A549 (cell line): ENCODE results near the gene COL8A1. TPM values are rescaled to one million over a fixed set of nuclear protein-coding genes. Genes with fewer than 3 reads are reported as not detected.

Experiments
- ATAC-seq, 2 experiments: fragments of 200-7000 bp in 1 of 2; fragments of >200 bp in 1 of 2; cut with Nextera tagmentation in 1 of 2; cut with Tn5 transposase in 1 of 2; 3 replicates each; pipeline versions ENCODE4 v1.8.0 to v1.9.1; 2018 to 2020; ENCODE audit warnings: mild to moderate bottlenecking in 1 of 2, moderate library complexity in 1 of 2
- CTCF ChIA-PET: fragments of 300-600 bp; sonication (Branson Sonifier 250); formaldehyde crosslinking; extraction: SDS; loops from one replicate; lab custom pipeline; 2021; ENCODE audit warnings: antibody characterized with exemption, inconsistent platforms; lab: Yijun Ruan, JAX
- POLR2A ChIA-PET: fragments of 350-600 bp; formaldehyde crosslinking; extraction: SDS; loops from one replicate; lab custom pipeline; 2021; ENCODE audit warnings: antibody characterized with exemption, inconsistent platforms; lab: Yijun Ruan, JAX
- DNase-seq, 2 experiments: peaks; one replicate each; pipeline versions ENCODE4 v3.0.0 to v3.0.0-alpha.2; 2011 to 2016; ENCODE audit warnings: low read depth in 1 of 2, low spot score in 1 of 2
- FAIRE-seq: peaks from 2 replicates; lab custom pipeline; 2011; peaks lifted over from hg19 to GRCh38; lab: Jason Lieb, UNC
- H3K27ac ChIP-seq, 2 experiments: fragments of >200 bp; sonication (Bioruptor Twin); formaldehyde crosslinking; 3 replicates each; pipeline ENCODE4 v1.5.1; 2016 to 2017
- H3K4me1 ChIP-seq: fragments of >200 bp; sonication (Bioruptor Twin); formaldehyde crosslinking; 3 replicates; pipeline ENCODE4 v1.6.1; 2016
- H3K4me2 ChIP-seq: fragments of >200 bp; sonication (Bioruptor Twin); formaldehyde crosslinking; 3 replicates; pipeline ENCODE4 v1.6.1; 2016
- H3K4me3 ChIP-seq: fragments of >200 bp; sonication (Bioruptor Twin); formaldehyde crosslinking; 3 replicates; pipeline ENCODE4 v1.5.1; 2016
- H3K9me3 ChIP-seq: fragments of >200 bp; sonication (Bioruptor Twin); formaldehyde crosslinking; 3 replicates; pipeline ENCODE4 v1.6.1; 2016
- ATOH8 ChIP-seq: fragments of 250-450 bp; sonication (Bioruptor Pico); IDR thresholded peaks from 2 replicates; pipeline ENCODE4 v1.5.0; 2020; ENCODE audit warnings: low read depth, mild to moderate bottlenecking, moderate library complexity
- BCL3 ChIP-seq: fragments of >200 bp; sonication (Bioruptor Twin); formaldehyde crosslinking; IDR thresholded peaks from 3 replicates; pipeline ENCODE4 v1.6.1; 2016
- CBX8 ChIP-seq: fragments of 200-600 bp; sonication (generic); IDR thresholded peaks from 2 replicates; pipeline ENCODE4 v1.6.1; 2016
- CEBPB ChIP-seq, 2 experiments: fragments of >200 bp in 1 of 2; sonication (Bioruptor Twin) in 1 of 2; formaldehyde crosslinking in 1 of 2; IDR thresholded peaks; 2 replicates each; pipeline ENCODE4 v1.6.1; 2012 to 2016
- CHD4 ChIP-seq: fragments of 200-600 bp; sonication (generic); IDR thresholded peaks from 2 replicates; pipeline ENCODE4 v1.6.1; 2016; ENCODE audit warnings: antibody characterized with exemption, mild to moderate bottlenecking, borderline replicate concordance
- EHF ChIP-seq: fragments of 250-450 bp; sonication (Bioruptor Pico); IDR thresholded peaks from 2 replicates; pipeline ENCODE4 v1.5.0; 2020; ENCODE audit warnings: mild to moderate bottlenecking
- EHMT2 ChIP-seq: fragments of 200-600 bp; sonication (generic); IDR thresholded peaks from 2 replicates; pipeline ENCODE4 v1.6.1; 2016; ENCODE audit warnings: antibody characterized with exemption, low read depth, mild to moderate bottlenecking, moderate library complexity
- EP300 ChIP-seq, 2 experiments: fragments of >200 bp; sonication (Bioruptor Twin); formaldehyde crosslinking; IDR thresholded peaks; 2 replicates in 1 of 2; 3 replicates in 1 of 2; pipeline ENCODE4 v1.6.1; 2016 to 2017
- FOSB ChIP-seq: fragments of 250-450 bp; sonication (Bioruptor Pico); IDR thresholded peaks from 2 replicates; pipeline ENCODE4 v1.5.0; 2020; ENCODE audit warnings: mild to moderate bottlenecking, moderate library complexity
- FOSL2 ChIP-seq, 2 experiments: fragments of 450-650 bp in 1 of 2; fragments of >200 bp in 1 of 2; sonication (Bioruptor Twin) in 1 of 2; formaldehyde crosslinking; IDR thresholded peaks; 2 replicates each; pipeline versions ENCODE4 v1.5.0 to v1.6.1; 2016 to 2020; ENCODE audit warnings: mild to moderate bottlenecking in 1 of 2, moderate library complexity in 1 of 2
- HEYL ChIP-seq: fragments of 250-450 bp; sonication (Bioruptor Pico); IDR thresholded peaks from 2 replicates; pipeline ENCODE4 v1.8.0; 2021; ENCODE audit warnings: mild to moderate bottlenecking, moderate library complexity
- JUNB ChIP-seq: fragments of >200 bp; sonication (Bioruptor Twin); formaldehyde crosslinking; IDR thresholded peaks from 2 replicates; pipeline ENCODE4 v1.6.1; 2016
- KDM1A ChIP-seq: fragments of 200-600 bp; sonication (generic); IDR thresholded peaks from 2 replicates; pipeline ENCODE4 v1.6.1; 2016; ENCODE audit warnings: low read depth, mild to moderate bottlenecking
- NFE2L2 ChIP-seq: fragments of 150-350 bp; conservative IDR thresholded peaks from 2 replicates; pipeline ENCODE4 v1.6.1; 2014; ENCODE audit warnings: low read length
- PHF8 ChIP-seq: fragments of 200-600 bp; sonication (generic); IDR thresholded peaks from 2 replicates; pipeline ENCODE4 v1.6.1; 2016; ENCODE audit warnings: low read depth, mild to moderate bottlenecking, antibody characterized with exemption, moderate library complexity, borderline replicate concordance
- RNF2 ChIP-seq: fragments of 200-600 bp; sonication (generic); IDR thresholded peaks from 2 replicates; pipeline ENCODE4 v1.6.1; 2016; ENCODE audit warnings: low read depth, mild to moderate bottlenecking, antibody characterized with exemption, moderate library complexity, borderline replicate concordance
- SREBF2 ChIP-seq: fragments of 450-650 bp; IDR thresholded peaks from 2 replicates; pipeline ENCODE4 v1.6.1; 2014; ENCODE audit warnings: mild to moderate bottlenecking, moderate library complexity
- TFCP2L1 ChIP-seq: fragments of 250-450 bp; sonication (Bioruptor Pico); IDR thresholded peaks from 2 replicates; pipeline ENCODE4 v1.5.0; 2021; ENCODE audit warnings: mild to moderate bottlenecking
- ZC3H11A ChIP-seq: fragments of 450-650 bp; IDR thresholded peaks from 2 replicates; pipeline ENCODE4 v1.6.1; 2014; ENCODE audit warnings: antibody characterized with exemption, mild to moderate bottlenecking
- ZNF302 ChIP-seq: fragments of 250-450 bp; sonication (Bioruptor Pico); IDR thresholded peaks from 2 replicates; pipeline ENCODE4 v1.9.0; 2021; ENCODE audit warnings: inconsistent platforms, mild to moderate bottlenecking, moderate library complexity
- WGBS: methylation state at CpG from one replicate; pipeline ENCODE4 v1.1.6; 2017; ENCODE audit errors: missing lambda C conversion rate; 5-methylcytosine and 5-hydroxymethylcytosine counted together
- polyA plus RNA-seq, 4 experiments: library from polyadenylated mRNA; depleted of rRNA in 3 of 4; stranded (reverse); fragments of >200 nt; fragmentation: RNase III in 1 of 4; extraction: RNeasy Plus Mini Kit Qiagen cat#74134 plus additional on column Dnase treatment in 1 of 4; gene quantifications; 2 replicates in 3 of 4; 3 replicates in 1 of 4; pipeline ENCODE4 v1.2.3, GENCODE V29; 2011 to 2017

Gene COL8A1
- polyA plus RNA-seq, 2 of the 4 experiments (the other 2 are of a cell fraction): not detected

- DNase-seq (no peak), ATAC-seq (no peak), FAIRE-seq (no peak)
- H3K4me1 ChIP-seq: no peaks in the 10 kb centered on the region
- H3K27ac ChIP-seq: no peak overlapping the region
- H3K4me2 ChIP-seq: no peak overlapping the region
- H3K4me3 ChIP-seq: no peak overlapping the region
- 48% methylated on average over 2 of the region's 2 CpGs for WGBS
- no peaks in the 10 kb centered on the region for H3K9me3 ChIP-seq
- ChIA-PET POLR2A (no interaction called here), CTCF (no interaction called here)
- TF ChIP-seq TFCP2L1 (CRISPR knock-in tag) (no peak), CHD4 (no peak), CBX8 (no peak), SREBF2 (no peak)
Observed at GRCh38 chr3:99721633-99722007, 83.2 kb downstream of the COL8A1 start.

- Histone ChIP-seq H3K4me1 (no peaks in the 10 kb centered on the region), H3K4me2 (no peak overlapping the region), H3K4me3 (no peak overlapping the region), H3K27ac (no peak overlapping the region), H3K9me3 (no peaks in the 10 kb centered on the region)
- ChIA-PET POLR2A (no interaction called here), CTCF (no interaction called here)
- TF ChIP-seq EP300 (IDR thresholded peaks at IDR 0.05): no peak
- TF ChIP-seq CEBPB (IDR thresholded peaks at IDR 0.05): no peak
- no peak for TF ChIP-seq RNF2
- no peak for TF ChIP-seq EHMT2
- TF ChIP-seq BCL3: no peak
- no peak for TF ChIP-seq FOSL2 (IDR thresholded peaks at IDR 0.05)
- no peak for TF ChIP-seq FOSL2 (CRISPR knock-in tag; IDR thresholded peaks at IDR 0.05)
- TF ChIP-seq TFCP2L1 (CRISPR knock-in tag): no peak
- no peak for TF ChIP-seq KDM1A
- TF ChIP-seq HEYL (CRISPR knock-in tag): no peak
- no peak for TF ChIP-seq ZNF302
- 0% methylated on average over 1 of the region's 1 CpG for WGBS
- FAIRE-seq (no peak), ATAC-seq (no peak), DNase-seq (no peak)
Observed at GRCh38 chr3:99724276-99724675, 85.9 kb downstream of the COL8A1 start.

GRCh38 chr3:99730870-99731269, 92.5 kb downstream of the COL8A1 start:
- no peaks in the 10 kb centered on the region for H3K9me3 ChIP-seq
- 1% methylated on average over 2 of the region's 2 CpGs for WGBS
- ChIA-PET CTCF (no interaction called here), POLR2A (no interaction called here)
- no peak for TF ChIP-seq EHF (CRISPR knock-in tag)
- TF ChIP-seq BCL3: no peak
- no peak for TF ChIP-seq FOSB (CRISPR knock-in tag)
- no peak for TF ChIP-seq PHF8
- no peak for TF ChIP-seq KDM1A
- no peak for TF ChIP-seq ZC3H11A
- no peak for TF ChIP-seq JUNB
- TF ChIP-seq ATOH8: no peak
- no peak for TF ChIP-seq NFE2L2
- H3K27ac ChIP-seq: no peak overlapping the region
- H3K4me2 ChIP-seq: no peak overlapping the region
- no peak overlapping the region for H3K4me3 ChIP-seq
- H3K4me1 ChIP-seq: no peaks in the 10 kb centered on the region
- FAIRE-seq (no peak), DNase-seq (no peak), ATAC-seq (no peak)
